Thymus (tissue), 14 donors: Measurements from ENCODE around the gene PAQR7. TPM values are rescaled to one million over a fixed set of nuclear protein-coding genes. Genes with fewer than 3 reads are reported as not detected.

Source experiments
- DNase-seq, 9 donors: peaks; one replicate each; pipeline ENCODE4 v3.0.0-alpha.2; 2013; ENCODE audit warnings: low spot score in 9 of 9, low read depth in 6 of 9, missing footprints in 1 of 9
- H3K27ac ChIP-seq, 2 donors: one replicate each; pipeline ENCODE4 v1.5.1; 2013; ENCODE audit warnings: control low read depth in 1 of 2, low read depth in 1 of 2, low read length in 1 of 2, mild to moderate bottlenecking in 1 of 2, moderate library complexity in 1 of 2
- H3K27me3 ChIP-seq, 2 donors: one replicate each; pipeline ENCODE4 v1.5.1; 2013; ENCODE audit warnings: low read length in 1 of 2; ENCODE audit not compliant: control insufficient read depth in 2 of 2, insufficient read depth in 1 of 2
- H3K36me3 ChIP-seq, 2 donors: one replicate each; pipeline ENCODE4 v1.5.1; 2013; ENCODE audit warnings: low read length in 1 of 2, mild to moderate bottlenecking in 1 of 2, moderate library complexity in 1 of 2; ENCODE audit not compliant: control insufficient read depth in 2 of 2, insufficient read depth in 2 of 2
- H3K4me1 ChIP-seq, 2 donors: one replicate each; pipeline ENCODE4 v1.5.1; 2013; ENCODE audit warnings: low read length in 2 of 2; ENCODE audit not compliant: control insufficient read depth in 2 of 2, insufficient read depth in 2 of 2
- H3K4me3 ChIP-seq, 2 donors: one replicate each; pipeline ENCODE4 v1.5.1; 2013; ENCODE audit warnings: low read length in 2 of 2, control low read depth in 1 of 2, mild to moderate bottlenecking in 1 of 2
- H3K9me3 ChIP-seq, 2 donors: one replicate each; pipeline ENCODE4 v1.5.1; 2013; ENCODE audit warnings: low read length in 1 of 2, mild to moderate bottlenecking in 1 of 2; ENCODE audit not compliant: control insufficient read depth in 2 of 2, insufficient read depth in 1 of 2
- WGBS: extraction: QIAGEN DNeasy Blood & Tissue Kit; methylation state at CpG from one replicate; pipeline ENCODE4 v1.1.7; 2013; 5-methylcytosine and 5-hydroxymethylcytosine counted together
- long read RNA-seq, 10 donors: transcript quantifications; one replicate each; lab custom pipeline, GENCODE V29; 2026
- polyA plus RNA-seq: library from polyadenylated mRNA; stranded (reverse); fragments of 200-250 nt; gene quantifications from one replicate; pipeline ENCODE4 v1.2.3, GENCODE V29; 2013
- total RNA-seq: library from RNA; stranded (reverse); fragments of 120-200 nt; gene quantifications from one replicate; pipeline ENCODE4 v1.2.4, GENCODE V29; 2013
- donor health status: healthy.

PAQR7 gene
- total RNA-seq (2.5 TPM), polyA plus RNA-seq (2.9 TPM)
- long read RNA-seq, donor 1: 0 reads
- long read RNA-seq, donor 2, partial matches to known transcripts: 23 of 24 reads
- long read RNA-seq, donor 2, other reads (novel, unspliced or antisense): 0 of 24 reads
- long read RNA-seq, donor 3: 0 reads
- long read RNA-seq, donor 4: 0 reads
- long read RNA-seq, donor 5, partial matches to known transcripts: 0 of 1 reads
- long read RNA-seq, donor 5, other reads (novel, unspliced or antisense): 0 of 1 reads
- long read RNA-seq, donor 6: 0 reads
- long read RNA-seq, donor 7: 0 reads
- long read RNA-seq, donor 8: 0 reads
- long read RNA-seq, donor 9: 0 reads
- long read RNA-seq, donor 10: 0 reads

- H3K4me3 ChIP-seq: peak within 1 kb of the TSS; percentile 40 to 64
- DNase-seq: peak in 7 of 9 donors; percentile 26 to 73 (median 43)
Measured at GRCh38 chr1:25875154-25875855, at the start of gene PAQR7. Gene PAQR7, minus strand, starts transcription at chr1:25875708. Its CDS starts 11,869 bp downstream, at chr1:25863839.

GRCh38 chr1:25924454-25924853 lies 48.9 kb upstream of the PAQR7 start:
- no peak overlapping the region for H3K27ac ChIP-seq
- no peak for DNase-seq
- H3K27me3 ChIP-seq: peaks cover 0 to 10% of the 10 kb centered on the region in 2 donors
- peaks cover 17 to 50% of the 10 kb centered on the region in 2 donors for H3K4me1 ChIP-seq
- WGBS: 67% methylated on average over 2 of the region's 2 CpGs
- H3K4me3 ChIP-seq: no peak overlapping the region
- no peaks in the 10 kb centered on the region for H3K36me3 ChIP-seq
- H3K9me3 ChIP-seq: peaks cover 0 to 2% of the 10 kb centered on the region in 2 donors

More at GRCh38 chr1:25875154-25875855, at the start of gene PAQR7:
- H3K4me1 ChIP-seq: peaks cover 11 to 26% of the 10 kb centered on the region in 2 donors
- under 1% methylated on average over 75 of the region's 75 CpGs for WGBS
- H3K27ac ChIP-seq: peak within 1 kb of the TSS in 1 of 2 donors; percentile 81
- H3K36me3 ChIP-seq: no peaks in the 10 kb centered on the region
- peaks cover 7 to 27% of the 10 kb centered on the region in 2 donors for H3K27me3 ChIP-seq
- peaks cover 0 to 10% of the 10 kb centered on the region in 2 donors for H3K9me3 ChIP-seq

GRCh38 chr1:25922971-25923552 lies 47.6 kb upstream of the PAQR7 start:
- Histone ChIP-seq H3K27me3 (peaks cover 0 to 10% of the 10 kb centered on the region in 2 donors), H3K4me3 (peak overlapping the region; percentile 52 to 61), H3K9me3 (peaks cover 0 to 2% of the 10 kb centered on the region in 2 donors), H3K4me1 (peaks cover 23 to 50% of the 10 kb centered on the region in 2 donors), H3K27ac (peak overlapping the region; percentile 43 to 81), H3K36me3 (no peaks in the 10 kb centered on the region)
- DNase-seq: peak in 4 of 9 donors; percentile 26 to 43 (median 32)
- 5% methylated on average over 32 of the region's 32 CpGs for WGBS

- H3K27ac ChIP-seq: peak overlapping the region; percentile 43 to 85
- peak overlapping the region; percentile 52 to 61 for H3K4me3 ChIP-seq
- WGBS: 11% methylated on average over 49 of the region's 49 CpGs
- peaks cover 0 to 10% of the 10 kb centered on the region in 2 donors for H3K27me3 ChIP-seq
- peak in 8 of 9 donors; percentile 62 to 92 (median 74) for DNase-seq
- peaks cover 0 to 2% of the 10 kb centered on the region in 2 donors for H3K9me3 ChIP-seq
- peaks cover 27 to 49% of the 10 kb centered on the region in 2 donors for H3K4me1 ChIP-seq
- no peaks in the 10 kb centered on the region for H3K36me3 ChIP-seq
Measured at GRCh38 chr1:25922056-25922970, 46.8 kb upstream of the PAQR7 start.

- peaks cover 0 to 2% of the 10 kb centered on the region in 2 donors for H3K9me3 ChIP-seq
- peaks cover 0 to 10% of the 10 kb centered on the region in 2 donors for H3K27me3 ChIP-seq
- peaks cover 25 to 41% of the 10 kb centered on the region in 2 donors for H3K4me1 ChIP-seq
- H3K4me3 ChIP-seq: no peak overlapping the region
- peak overlapping the region in 1 of 2 donors; percentile 5 for H3K27ac ChIP-seq
- WGBS: 97% methylated on average over 11 of the region's 11 CpGs
- no peak for DNase-seq
- no peaks in the 10 kb centered on the region for H3K36me3 ChIP-seq
Measured at GRCh38 chr1:25918615-25919014, 43.1 kb upstream of the PAQR7 start.

GRCh38 chr1:25917996-25918395 lies 42.5 kb upstream of the PAQR7 start:
- Histone ChIP-seq H3K4me1 (peaks cover 19 to 35% of the 10 kb centered on the region in 2 donors), H3K36me3 (no peaks in the 10 kb centered on the region), H3K27ac (peak overlapping the region; percentile 36 to 39), H3K27me3 (peaks cover 0 to 7% of the 10 kb centered on the region in 2 donors), H3K4me3 (no peak overlapping the region), H3K9me3 (peaks cover 0 to 2% of the 10 kb centered on the region in 2 donors)
- 22% methylated on average over 5 of the region's 5 CpGs for WGBS
- peak in 7 of 9 donors; percentile 32 to 85 (median 60) for DNase-seq

GRCh38 chr1:25916460-25916859 lies 41.0 kb upstream of the PAQR7 start:
- DNase-seq: no peak
- Histone ChIP-seq H3K4me3 (no peak overlapping the region), H3K4me1 (peaks cover 13 to 22% of the 10 kb centered on the region in 2 donors), H3K27ac (no peak overlapping the region), H3K36me3 (no peaks in the 10 kb centered on the region), H3K27me3 (no peaks in the 10 kb centered on the region), H3K9me3 (no peaks in the 10 kb centered on the region)
- over 99% methylated on average over 2 of the region's 2 CpGs for WGBS
